ENCODE data around the gene PLEKHM3. TPM values are rescaled to one million over a fixed set of nuclear protein-coding genes. Genes with fewer than 3 reads are reported as not detected.

The PLEKHM3 gene
- total RNA-seq, 1 experiment from 2014 or later = 25.8 TPM

GRCh38 chr2:208000701-208001395 is 24.5 kb downstream of the PLEKHM3 start:
- DNase-seq (ENCODE audit: low spot score) = no peak
- in situ Hi-C loops (cut with HindIII; ENCODE audit: low sequenced_read_pairs) = no loop called here

GRCh38 chr2:207996848-207997247 is 28.5 kb downstream of the PLEKHM3 start:
- DNase-seq (ENCODE audit: low spot score) = no peak
- in situ Hi-C loops (cut with HindIII; ENCODE audit: low sequenced_read_pairs) = no loop called here

GRCh38 chr2:207995887-207996286 is 29.4 kb downstream of the PLEKHM3 start:
- in situ Hi-C loops (cut with HindIII; ENCODE audit: low sequenced_read_pairs) = no loop called here

GRCh38 chr2:207993151-207993763 is 32.1 kb downstream of the PLEKHM3 start:
- in situ Hi-C loops (cut with HindIII; ENCODE audit: low sequenced_read_pairs) = no loop called here
- no peak for DNase-seq (ENCODE audit: low spot score)

More at GRCh38 chr2:207995887-207996286, 29.4 kb downstream of the PLEKHM3 start:
- DNase-seq (ENCODE audit: low spot score) = no peak

- DNase-seq (ENCODE audit: low spot score) = no peak
- in situ Hi-C loops (cut with HindIII; ENCODE audit: low sequenced_read_pairs) = no loop called here
These were observed 33.4 kb downstream of the PLEKHM3 start for GRCh38 chr2:207991944-207992343.

GRCh38 chr2:207990784-207991183 is 34.5 kb downstream of the PLEKHM3 start:
- no peak for DNase-seq (ENCODE audit: low spot score)
- in situ Hi-C loops (cut with HindIII; ENCODE audit: low sequenced_read_pairs) = no loop called here

- DNase-seq (ENCODE audit: low spot score) = no peak
- in situ Hi-C loops (cut with HindIII; ENCODE audit: low sequenced_read_pairs) = no loop called here
These were observed 36.4 kb downstream of the PLEKHM3 start for GRCh38 chr2:207988975-207989374.

- DNase-seq (ENCODE audit: low spot score) = no peak
- in situ Hi-C loops (cut with HindIII; ENCODE audit: low sequenced_read_pairs) = no loop called here
These were observed 38.2 kb downstream of the PLEKHM3 start for GRCh38 chr2:207987025-207987716.

- DNase-seq (ENCODE audit: low spot score) = no peak
- in situ Hi-C loops (cut with HindIII; ENCODE audit: low sequenced_read_pairs) = no loop called here
These were observed 40.4 kb downstream of the PLEKHM3 start for GRCh38 chr2:207984765-207985480.

- in situ Hi-C loops (cut with HindIII; ENCODE audit: low sequenced_read_pairs) = no loop called here
- DNase-seq (ENCODE audit: low spot score) = no peak
These were observed 41.7 kb downstream of the PLEKHM3 start for GRCh38 chr2:207983641-207984042.

- in situ Hi-C loops (cut with HindIII; ENCODE audit: low sequenced_read_pairs) = no loop called here
- no peak for DNase-seq (ENCODE audit: low spot score)
These were observed 47.0 kb downstream of the PLEKHM3 start for GRCh38 chr2:207978177-207978948.

GRCh38 chr2:207975921-207976320 is 49.4 kb downstream of the PLEKHM3 start:
- no peak for DNase-seq (ENCODE audit: low spot score)
- in situ Hi-C loops (cut with HindIII; ENCODE audit: low sequenced_read_pairs) = no loop called here

GRCh38 chr2:207974216-207974605 is 51.1 kb downstream of the PLEKHM3 start:
- in situ Hi-C loops (cut with HindIII; ENCODE audit: low sequenced_read_pairs) = no loop called here
- no peak for DNase-seq (ENCODE audit: low spot score)

- DNase-seq (ENCODE audit: low spot score) = no peak
- in situ Hi-C loops (cut with HindIII; ENCODE audit: low sequenced_read_pairs) = no loop called here
These were observed 54.5 kb downstream of the PLEKHM3 start for GRCh38 chr2:207970826-207971180.

GRCh38 chr2:207970147-207970825 is 55.0 kb downstream of the PLEKHM3 start:
- peak; percentile 69 for DNase-seq (ENCODE audit: low spot score)
- in situ Hi-C loops (cut with HindIII; ENCODE audit: low sequenced_read_pairs) = no loop called here

- DNase-seq (ENCODE audit: low spot score) = no peak
- in situ Hi-C loops (cut with HindIII; ENCODE audit: low sequenced_read_pairs) = no loop called here
These were observed 56.1 kb downstream of the PLEKHM3 start for GRCh38 chr2:207969249-207969648.

- in situ Hi-C loops (cut with HindIII; ENCODE audit: low sequenced_read_pairs) = no loop called here
- DNase-seq (ENCODE audit: low spot score) = no peak
These were observed 58.2 kb downstream of the PLEKHM3 start for GRCh38 chr2:207967121-207967520.

- in situ Hi-C loops (cut with HindIII; ENCODE audit: low sequenced_read_pairs) = no loop called here
- no peak for DNase-seq (ENCODE audit: low spot score)
These were observed 64.4 kb downstream of the PLEKHM3 start for GRCh38 chr2:207960911-207961310.

GRCh38 chr2:207960090-207960489 is 65.2 kb downstream of the PLEKHM3 start:
- in situ Hi-C loops (cut with HindIII; ENCODE audit: low sequenced_read_pairs) = no loop called here
- DNase-seq (ENCODE audit: low spot score) = no peak
